ENCODE results near the gene TBC1D5. TPM values are rescaled to one million over a fixed set of nuclear protein-coding genes. Genes with fewer than 3 reads are reported as not detected.
A peak's percentile ranks its signal among the peaks of the same experiment; 100 is the strongest.
"Not testable (repeated sequence)": the region's sequence is repeated elsewhere in the genome, so short reads cannot be mapped to it uniquely, and the experiment has no call there.

The TBC1D5 gene
- total RNA-seq, 1 donor from 2014 or later: 32.1 TPM

GRCh38 chr3:17670749-17671148 is 71.7 kb downstream of the TBC1D5 start:
- DNase-seq (ENCODE audit: low read depth): no peak
- no peak overlapping the region for H3K4me3 ChIP-seq (ENCODE audit: low read depth, low read length)
- TF ChIP-seq CTCF (conservative IDR thresholded peaks at IDR 0.05; ENCODE audit: low read depth, low read length): no peak

DNA sequence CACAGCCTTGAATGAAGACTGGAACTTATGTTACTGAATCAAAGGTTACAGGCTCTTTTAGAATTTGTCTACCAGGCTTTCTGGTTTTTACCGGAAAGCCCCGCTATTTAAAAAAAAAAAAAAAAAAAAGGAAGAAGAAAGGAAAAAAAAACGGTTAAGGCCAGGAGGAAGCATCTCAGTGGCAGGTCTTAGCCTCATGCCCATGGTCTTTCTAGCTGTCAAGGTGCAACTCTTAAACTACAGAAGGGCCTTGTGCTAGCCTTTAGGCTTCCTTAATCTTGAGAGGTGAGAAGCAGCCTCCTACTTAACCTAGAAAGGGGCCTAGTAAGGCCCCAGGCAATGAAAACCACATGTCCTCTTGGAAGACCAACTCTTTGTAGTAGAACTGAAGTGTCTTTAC is 77.5 kb downstream of the TBC1D5 start:
- no peak overlapping the region for H3K4me3 ChIP-seq (ENCODE audit: low read depth, low read length)
- TF ChIP-seq CTCF (conservative IDR thresholded peaks at IDR 0.05; ENCODE audit: low read depth, low read length): no peak
- no peak for DNase-seq (ENCODE audit: low read depth)

GRCh38 chr3:17656264-17656663 is 86.2 kb downstream of the TBC1D5 start:
- no peak overlapping the region for H3K4me3 ChIP-seq (ENCODE audit: low read depth, low read length)
- no peak for TF ChIP-seq CTCF (conservative IDR thresholded peaks at IDR 0.05; ENCODE audit: low read depth, low read length)
- no peak for DNase-seq (ENCODE audit: low read depth)

DNA sequence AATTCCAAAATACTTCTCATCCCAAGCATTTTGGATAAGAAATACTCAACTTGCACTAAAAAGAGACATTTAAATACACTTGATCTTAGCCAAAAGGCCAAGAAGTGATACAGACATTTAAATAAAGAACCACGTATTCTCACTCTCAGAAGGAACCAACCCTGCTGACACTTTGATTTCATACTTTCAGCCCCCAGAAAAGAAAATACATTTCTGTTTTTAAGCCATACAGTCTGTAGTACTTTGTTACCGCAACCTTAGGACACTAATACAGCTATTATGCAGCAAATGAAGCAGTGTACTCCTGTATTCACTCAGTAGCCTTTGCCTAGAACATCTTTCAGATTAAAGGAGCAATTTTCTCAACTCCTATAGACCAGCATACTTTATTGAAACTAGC is 86.7 kb downstream of the TBC1D5 start:
- no peak for DNase-seq (ENCODE audit: low read depth)
- no peak for TF ChIP-seq CTCF (conservative IDR thresholded peaks at IDR 0.05; ENCODE audit: low read depth, low read length)
- no peak overlapping the region for H3K4me3 ChIP-seq (ENCODE audit: low read depth, low read length)

- H3K4me3 ChIP-seq (ENCODE audit: low read depth, low read length): not testable (repeated sequence)
Measured at GRCh38 chr3:17649748-17650147, 92.7 kb downstream of the TBC1D5 start.

GRCh38 chr3:17648630-17649355 is 93.6 kb downstream of the TBC1D5 start:
- H3K4me3 ChIP-seq (ENCODE audit: low read depth, low read length); DNase-seq (ENCODE audit: low read depth): not testable (repeated sequence)

More at GRCh38 chr3:17649748-17650147, 92.7 kb downstream of the TBC1D5 start:
- not testable (repeated sequence) for DNase-seq (ENCODE audit: low read depth)

DNA sequence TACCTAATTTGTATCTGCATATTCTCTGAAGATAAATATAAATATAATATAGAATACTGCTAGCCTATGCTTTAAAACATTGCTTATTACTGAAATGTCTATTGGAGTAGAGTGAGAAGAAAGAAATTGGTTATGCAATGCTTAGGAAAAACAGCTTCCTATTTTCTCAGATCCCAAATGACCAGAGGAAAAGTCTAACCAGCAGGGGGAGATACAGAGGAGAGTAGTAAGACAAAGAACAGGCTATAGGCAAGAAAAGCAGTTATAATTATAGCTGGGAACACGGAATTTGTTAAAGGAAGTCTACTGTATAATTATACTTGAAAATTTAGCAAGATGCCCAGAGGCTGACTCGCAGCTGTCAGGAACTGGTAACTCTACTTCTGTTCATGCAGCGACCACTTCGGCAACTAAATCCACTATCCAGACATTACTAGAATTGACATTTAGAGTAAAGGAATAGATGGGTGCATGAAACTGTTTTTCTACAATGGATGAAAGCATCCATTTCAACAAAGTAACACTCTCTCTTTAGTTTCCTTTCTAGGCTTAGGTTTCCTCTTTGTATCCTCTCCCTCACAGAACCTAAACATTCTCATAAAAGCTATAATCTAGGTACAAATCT is 97.2 kb downstream of the TBC1D5 start:
- no peak for DNase-seq (ENCODE audit: low read depth)
- TF ChIP-seq CTCF (conservative IDR thresholded peaks at IDR 0.05; ENCODE audit: low read depth, low read length): peak; percentile 88
- H3K4me3 ChIP-seq (ENCODE audit: low read depth, low read length): no peak overlapping the region

- DNase-seq (ENCODE audit: low read depth): no peak
- no peak for TF ChIP-seq CTCF (conservative IDR thresholded peaks at IDR 0.05; ENCODE audit: low read depth, low read length)
- H3K4me3 ChIP-seq (ENCODE audit: low read depth, low read length): no peak overlapping the region
Measured at GRCh38 chr3:17643691-17644090, 98.7 kb downstream of the TBC1D5 start.

Data from epithelial cell of proximal tubule (primary cell).